GM23338 (cell line): Measurements from ENCODE around the gene MDGA2. TPM values are rescaled to one million over a fixed set of nuclear protein-coding genes. Genes with fewer than 3 reads are reported as not detected.

Experiments
- ATAC-seq: fragments of 200-7000 bp; cut with Tn5 transposase; 3 replicates; pipeline ENCODE4 v1.9.1; 2020
- DNase-seq: peaks from one replicate; pipeline ENCODE4 v3.0.0-alpha.2; 2015; ENCODE audit warnings: low spot score
- H2AFZ ChIP-seq: fragments of 200-600 bp; sonication (generic); 2 replicates; pipeline ENCODE4 v1.8.0; 2016; ENCODE audit warnings: antibody characterized with exemption, mild to moderate bottlenecking, moderate library complexity
- H3F3A ChIP-seq: fragments of 200-600 bp; sonication (generic); replicated peaks from 2 replicates; pipeline ENCODE4 v1.8.0; 2017; ENCODE audit warnings: antibody characterized with exemption, mixed run types, low read depth
- H3K27ac ChIP-seq: fragments of 200-600 bp; sonication (generic); 2 replicates; pipeline ENCODE4 v1.6.1; 2016; ENCODE audit warnings: low read depth
- H3K27me3 ChIP-seq: fragments of 200-600 bp; sonication (generic); 2 replicates; pipeline ENCODE4 v1.8.0; 2016; ENCODE audit warnings: mild to moderate bottlenecking, mixed run types, moderate library complexity; ENCODE audit not compliant: insufficient read depth
- H3K36me3 ChIP-seq: fragments of 200-600 bp; sonication (generic); 2 replicates; pipeline ENCODE4 v1.8.0; 2016; ENCODE audit warnings: mild to moderate bottlenecking; ENCODE audit not compliant: insufficient read depth
- H3K4me1 ChIP-seq: fragments of 200-600 bp; sonication (generic); 2 replicates; pipeline ENCODE4 v1.8.0; 2016; ENCODE audit warnings: mild to moderate bottlenecking, moderate library complexity; ENCODE audit not compliant: insufficient read depth
- H3K4me2 ChIP-seq: fragments of 200-600 bp; sonication (generic); 2 replicates; pipeline ENCODE4 v1.7.1; 2017; ENCODE audit warnings: mixed run types
- H3K4me3 ChIP-seq: fragments of 200-600 bp; sonication (generic); 2 replicates; pipeline ENCODE4 v1.6.1; 2016; ENCODE audit warnings: mixed run types
- H3K79me2 ChIP-seq: fragments of 200-600 bp; sonication (generic); replicated peaks from 2 replicates; pipeline ENCODE4 v1.8.0; 2017; ENCODE audit warnings: mild to moderate bottlenecking; ENCODE audit not compliant: insufficient read depth
- H3K9me2 ChIP-seq: fragments of 200-600 bp; sonication (generic); 2 replicates; pipeline ENCODE4 v1.8.0; 2017; ENCODE audit not compliant: insufficient read depth
- H4K20me1 ChIP-seq: fragments of 200-600 bp; sonication (generic); replicated peaks from 2 replicates; pipeline ENCODE4 v1.8.0; 2017; ENCODE audit warnings: mild to moderate bottlenecking; ENCODE audit not compliant: insufficient read depth
- H3K27ac Mint-ChIP-seq: 2 replicates; pipeline ENCODE4 v1.8.0; 2020; ENCODE audit warnings: inconsistent platforms, mild to moderate bottlenecking, moderate library complexity, mixed read lengths
- H3K27me3 Mint-ChIP-seq: 3 replicates; pipeline ENCODE4 v1.8.0; 2022; ENCODE audit warnings: low read depth, mild to moderate bottlenecking, moderate library complexity, mixed read lengths, inconsistent platforms; ENCODE audit not compliant: insufficient read depth, poor library complexity
- H3K36me3 Mint-ChIP-seq: 3 replicates; pipeline ENCODE4 v1.8.0; 2021; ENCODE audit warnings: low read depth, mild to moderate bottlenecking, inconsistent platforms, moderate library complexity, mixed read lengths
- H3K4me1 Mint-ChIP-seq: 3 replicates; pipeline ENCODE4 v1.8.0; 2020; ENCODE audit warnings: mild to moderate bottlenecking, inconsistent platforms, mixed read lengths
- H3K4me3 Mint-ChIP-seq: 3 replicates; pipeline ENCODE4 v1.8.0; 2021; ENCODE audit warnings: moderate library complexity, mild to moderate bottlenecking, inconsistent platforms, mixed read lengths
- H3K9me3 Mint-ChIP-seq: 3 replicates; pipeline ENCODE4 v1.8.0; 2020; ENCODE audit warnings: moderate library complexity, mild to moderate bottlenecking, inconsistent platforms, mixed read lengths
- CREB1 ChIP-seq: fragments of 250-450 bp; sonication (Bioruptor Pico); IDR thresholded peaks from 2 replicates; pipeline ENCODE4 v1.5.0; 2020; ENCODE audit warnings: low read depth, mild to moderate bottlenecking, moderate library complexity
- EZH2 ChIP-seq: fragments of 200-600 bp; sonication (generic); IDR thresholded peaks from one replicate; pipeline ENCODE4 v1.8.0; 2017; ENCODE audit warnings: antibody characterized with exemption, mild to moderate bottlenecking, low read depth; ENCODE audit not compliant: unreplicated experiment
- EZH2phosphoT487 ChIP-seq: fragments of 200-600 bp; sonication (generic); IDR thresholded peaks from one replicate; pipeline ENCODE4 v1.8.1; 2018; ENCODE audit warnings: antibody characterized with exemption; ENCODE audit not compliant: unreplicated experiment
- JUNB ChIP-seq: IDR thresholded peaks from one replicate; pipeline ENCODE4 v1.6.1; 2016; ENCODE audit warnings: antibody characterized with exemption; ENCODE audit not compliant: unreplicated experiment
- NANOG ChIP-seq: IDR thresholded peaks from 2 replicates; pipeline ENCODE4 v1.6.1; 2016; ENCODE audit warnings: antibody characterized with exemption, borderline replicate concordance
- POLR2AphosphoS5 ChIP-seq: IDR thresholded peaks from 2 replicates; pipeline ENCODE4 v1.6.1; 2016; ENCODE audit warnings: antibody characterized with exemption, low read depth
- STAT1 ChIP-seq: IDR thresholded peaks from one replicate; pipeline ENCODE4 v1.6.1; 2016; ENCODE audit warnings: antibody characterized with exemption; ENCODE audit not compliant: unreplicated experiment
- ZNF114 ChIP-seq: fragments of 250-450 bp; sonication (Bioruptor Pico); IDR thresholded peaks from 2 replicates; pipeline ENCODE4 v1.5.0; 2020; ENCODE audit warnings: mild to moderate bottlenecking, moderate library complexity
- ZNF331 ChIP-seq: fragments of 250-450 bp; sonication (Bioruptor Pico); IDR thresholded peaks from 2 replicates; pipeline ENCODE4 v1.5.0; 2020; ENCODE audit warnings: low read depth, mild to moderate bottlenecking, moderate library complexity
- polyA plus RNA-seq: library from polyadenylated mRNA; unstranded; fragments of >200 nt; fragmentation: Nextera tagmentation; extraction: Ambion mirVana; gene quantifications from 2 replicates; pipeline ENCODE4 v1.2.1, GENCODE V29; 2016
- total RNA-seq: library from RNA; depleted of rRNA; stranded (reverse); fragments of >200 nt; shearing (Covaris generic); gene quantifications from 2 replicates; pipeline ENCODE4 v1.2.3, GENCODE V29; 2014
- TF ChIP-seq, protein P1 (sequence below): fragments of 250-450 bp; sonication (Bioruptor Pico); IDR thresholded peaks from 2 replicates; pipeline ENCODE4 v1.5.0; 2020; ENCODE audit warnings: mild to moderate bottlenecking, moderate library complexity
- TF ChIP-seq, protein P2 (sequence below): IDR thresholded peaks from 2 replicates; pipeline ENCODE4 v1.6.1; 2016; ENCODE audit warnings: antibody characterized with exemption
- TF ChIP-seq, protein P3 (sequence below), 2 experiments: fragments of 200-600 bp in 1 of 2; sonication (generic) in 1 of 2; conservative IDR thresholded peaks; 2 replicates each; pipeline versions ENCODE4 v1.5.1 to v1.6.1; 2016 to 2017; ENCODE audit warnings: antibody characterized with exemption in 2 of 2, low read depth in 2 of 2, mild to moderate bottlenecking in 2 of 2, moderate library complexity in 1 of 2

Gene MDGA2
- total and polyA plus RNA-seq, 2 experiments from 2014 or later, result 0.68 to 1.7 TPM

DNA sequence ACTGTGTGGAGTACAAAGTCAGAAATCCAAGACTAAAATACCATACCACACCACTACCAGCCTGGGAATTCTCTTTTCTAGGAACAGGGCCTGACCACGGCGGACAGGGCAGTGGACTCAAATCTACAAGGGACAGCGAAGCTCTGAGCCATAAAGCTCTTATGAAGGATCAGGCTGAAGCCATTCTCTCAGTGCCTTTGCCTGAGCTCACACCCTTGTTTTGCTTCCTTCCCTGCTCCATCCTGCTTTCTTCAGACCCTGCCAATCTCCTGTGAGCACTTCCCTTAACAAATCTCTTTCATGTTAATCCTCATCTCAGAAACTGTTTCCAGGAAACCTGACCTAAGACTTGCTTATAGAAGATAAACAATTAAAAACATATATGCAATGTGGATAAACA, 398.5 kb downstream of the MDGA2 start:
- H2AFZ ChIP-seq, result no peak overlapping the region
- ATAC-seq (peak; percentile 41; the same call in 2 of the 3 replicates), DNase-seq (peak; percentile 6)

DNA sequence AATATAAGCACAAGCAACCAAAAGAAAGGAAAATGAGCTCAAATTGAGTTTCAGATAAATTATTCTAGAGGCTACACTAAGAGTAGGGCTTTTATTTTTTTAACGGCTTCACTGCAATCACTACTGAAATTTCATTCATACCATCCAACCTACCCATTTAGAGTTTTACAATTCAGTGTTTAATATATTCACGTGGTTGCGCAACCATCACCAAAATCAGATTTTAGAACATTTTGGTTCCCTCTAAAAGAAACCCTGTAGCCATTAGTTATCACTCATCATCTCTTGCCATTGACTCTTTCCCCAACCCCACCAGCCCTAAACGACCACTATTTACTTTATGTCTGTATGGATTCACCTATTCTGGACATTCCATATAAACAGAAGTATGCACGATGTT, 401.5 kb downstream of the MDGA2 start:
- H3K4me3 Mint-ChIP-seq, result no peak overlapping the region
- ATAC-seq (no peak), DNase-seq (no peak)
- H3K4me2 ChIP-seq, result no peak overlapping the region
- H3K4me3 ChIP-seq, result no peak overlapping the region
- H2AFZ ChIP-seq, result no peak overlapping the region
- no peaks in the 10 kb centered on the region for H3F3A ChIP-seq
- H3K27me3 ChIP-seq, result no peaks in the 10 kb centered on the region
- no peak overlapping the region for H3K27ac ChIP-seq
- no peak overlapping the region for H3K27ac Mint-ChIP-seq
- H3K4me1 ChIP-seq, result peaks cover 15% of the 10 kb centered on the region; the same call in 1 of the 2 replicates
- no peaks in the 10 kb centered on the region for H3K9me3 Mint-ChIP-seq
- H3K79me2 ChIP-seq, result no peaks in the 10 kb centered on the region
- no peaks in the 10 kb centered on the region for H3K9me2 ChIP-seq
- H3K36me3 Mint-ChIP-seq, result no peaks in the 10 kb centered on the region
- no peaks in the 10 kb centered on the region for H3K36me3 ChIP-seq
- H4K20me1 ChIP-seq, result no peaks in the 10 kb centered on the region
- H3K27me3 Mint-ChIP-seq, result peaks cover 1% of the 10 kb centered on the region
- H3K4me1 Mint-ChIP-seq, result peaks cover 9% of the 10 kb centered on the region; the same call in 2 of the 3 replicates
- TF ChIP-seq EZH2, result no peak
- TF ChIP-seq ZNF114 (CRISPR knock-in tag), result no peak
- TF ChIP-seq, protein P1, sequence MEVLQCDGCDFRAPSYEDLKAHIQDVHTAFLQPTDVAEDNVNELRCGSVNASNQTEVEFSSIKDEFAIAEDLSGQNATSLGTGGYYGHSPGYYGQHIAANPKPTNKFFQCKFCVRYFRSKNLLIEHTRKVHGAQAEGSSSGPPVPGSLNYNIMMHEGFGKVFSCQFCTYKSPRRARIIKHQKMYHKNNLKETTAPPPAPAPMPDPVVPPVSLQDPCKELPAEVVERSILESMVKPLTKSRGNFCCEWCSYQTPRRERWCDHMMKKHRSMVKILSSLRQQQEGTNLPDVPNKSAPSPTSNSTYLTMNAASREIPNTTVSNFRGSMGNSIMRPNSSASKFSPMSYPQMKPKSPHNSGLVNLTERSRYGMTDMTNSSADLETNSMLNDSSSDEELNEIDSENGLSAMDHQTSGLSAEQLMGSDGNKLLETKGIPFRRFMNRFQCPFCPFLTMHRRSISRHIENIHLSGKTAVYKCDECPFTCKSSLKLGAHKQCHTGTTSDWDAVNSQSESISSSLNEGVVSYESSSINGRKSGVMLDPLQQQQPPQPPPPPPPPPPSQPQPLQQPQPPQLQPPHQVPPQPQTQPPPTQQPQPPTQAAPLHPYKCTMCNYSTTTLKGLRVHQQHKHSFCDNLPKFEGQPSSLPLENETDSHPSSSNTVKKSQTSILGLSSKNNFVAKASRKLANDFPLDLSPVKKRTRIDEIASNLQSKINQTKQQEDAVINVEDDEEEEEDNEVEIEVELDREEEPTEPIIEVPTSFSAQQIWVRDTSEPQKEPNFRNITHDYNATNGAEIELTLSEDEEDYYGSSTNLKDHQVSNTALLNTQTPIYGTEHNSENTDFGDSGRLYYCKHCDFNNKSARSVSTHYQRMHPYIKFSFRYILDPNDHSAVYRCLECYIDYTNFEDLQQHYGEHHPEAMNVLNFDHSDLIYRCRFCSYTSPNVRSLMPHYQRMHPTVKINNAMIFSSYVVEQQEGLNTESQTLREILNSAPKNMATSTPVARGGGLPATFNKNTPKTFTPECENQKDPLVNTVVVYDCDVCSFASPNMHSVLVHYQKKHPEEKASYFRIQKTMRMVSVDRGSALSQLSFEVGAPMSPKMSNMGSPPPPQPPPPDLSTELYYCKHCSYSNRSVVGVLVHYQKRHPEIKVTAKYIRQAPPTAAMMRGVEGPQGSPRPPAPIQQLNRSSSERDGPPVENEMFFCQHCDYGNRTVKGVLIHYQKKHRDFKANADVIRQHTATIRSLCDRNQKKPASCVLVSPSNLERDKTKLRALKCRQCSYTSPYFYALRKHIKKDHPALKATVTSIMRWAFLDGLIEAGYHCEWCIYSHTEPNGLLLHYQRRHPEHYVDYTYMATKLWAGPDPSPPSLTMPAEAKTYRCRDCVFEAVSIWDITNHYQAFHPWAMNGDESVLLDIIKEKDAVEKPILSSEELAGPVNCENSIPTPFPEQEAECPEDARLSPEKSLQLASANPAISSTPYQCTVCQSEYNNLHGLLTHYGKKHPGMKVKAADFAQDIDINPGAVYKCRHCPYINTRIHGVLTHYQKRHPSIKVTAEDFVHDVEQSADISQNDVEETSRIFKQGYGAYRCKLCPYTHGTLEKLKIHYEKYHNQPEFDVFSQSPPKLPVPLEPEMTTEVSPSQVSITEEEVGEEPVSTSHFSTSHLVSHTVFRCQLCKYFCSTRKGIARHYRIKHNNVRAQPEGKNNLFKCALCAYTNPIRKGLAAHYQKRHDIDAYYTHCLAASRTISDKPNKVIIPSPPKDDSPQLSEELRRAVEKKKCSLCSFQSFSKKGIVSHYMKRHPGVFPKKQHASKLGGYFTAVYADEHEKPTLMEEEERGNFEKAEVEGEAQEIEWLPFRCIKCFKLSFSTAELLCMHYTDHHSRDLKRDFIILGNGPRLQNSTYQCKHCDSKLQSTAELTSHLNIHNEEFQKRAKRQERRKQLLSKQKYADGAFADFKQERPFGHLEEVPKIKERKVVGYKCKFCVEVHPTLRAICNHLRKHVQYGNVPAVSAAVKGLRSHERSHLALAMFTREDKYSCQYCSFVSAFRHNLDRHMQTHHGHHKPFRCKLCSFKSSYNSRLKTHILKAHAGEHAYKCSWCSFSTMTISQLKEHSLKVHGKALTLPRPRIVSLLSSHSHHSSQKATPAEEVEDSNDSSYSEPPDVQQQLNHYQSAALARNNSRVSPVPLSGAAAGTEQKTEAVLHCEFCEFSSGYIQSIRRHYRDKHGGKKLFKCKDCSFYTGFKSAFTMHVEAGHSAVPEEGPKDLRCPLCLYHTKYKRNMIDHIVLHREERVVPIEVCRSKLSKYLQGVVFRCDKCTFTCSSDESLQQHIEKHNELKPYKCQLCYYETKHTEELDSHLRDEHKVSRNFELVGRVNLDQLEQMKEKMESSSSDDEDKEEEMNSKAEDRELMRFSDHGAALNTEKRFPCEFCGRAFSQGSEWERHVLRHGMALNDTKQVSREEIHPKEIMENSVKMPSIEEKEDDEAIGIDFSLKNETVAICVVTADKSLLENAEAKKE (CRISPR knock-in tag), result no peak
- TF ChIP-seq, protein P2, sequence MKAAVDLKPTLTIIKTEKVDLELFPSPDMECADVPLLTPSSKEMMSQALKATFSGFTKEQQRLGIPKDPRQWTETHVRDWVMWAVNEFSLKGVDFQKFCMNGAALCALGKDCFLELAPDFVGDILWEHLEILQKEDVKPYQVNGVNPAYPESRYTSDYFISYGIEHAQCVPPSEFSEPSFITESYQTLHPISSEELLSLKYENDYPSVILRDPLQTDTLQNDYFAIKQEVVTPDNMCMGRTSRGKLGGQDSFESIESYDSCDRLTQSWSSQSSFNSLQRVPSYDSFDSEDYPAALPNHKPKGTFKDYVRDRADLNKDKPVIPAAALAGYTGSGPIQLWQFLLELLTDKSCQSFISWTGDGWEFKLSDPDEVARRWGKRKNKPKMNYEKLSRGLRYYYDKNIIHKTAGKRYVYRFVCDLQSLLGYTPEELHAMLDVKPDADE, result no peak
- TF ChIP-seq CREB1 (CRISPR knock-in tag), result no peak
- no peak for TF ChIP-seq POLR2AphosphoS5
- TF ChIP-seq NANOG, result no peak

More for the DNA sequence above, 398.5 kb downstream of the MDGA2 start:
- H3K36me3 ChIP-seq, result no peaks in the 10 kb centered on the region
- TF ChIP-seq, protein P3, sequence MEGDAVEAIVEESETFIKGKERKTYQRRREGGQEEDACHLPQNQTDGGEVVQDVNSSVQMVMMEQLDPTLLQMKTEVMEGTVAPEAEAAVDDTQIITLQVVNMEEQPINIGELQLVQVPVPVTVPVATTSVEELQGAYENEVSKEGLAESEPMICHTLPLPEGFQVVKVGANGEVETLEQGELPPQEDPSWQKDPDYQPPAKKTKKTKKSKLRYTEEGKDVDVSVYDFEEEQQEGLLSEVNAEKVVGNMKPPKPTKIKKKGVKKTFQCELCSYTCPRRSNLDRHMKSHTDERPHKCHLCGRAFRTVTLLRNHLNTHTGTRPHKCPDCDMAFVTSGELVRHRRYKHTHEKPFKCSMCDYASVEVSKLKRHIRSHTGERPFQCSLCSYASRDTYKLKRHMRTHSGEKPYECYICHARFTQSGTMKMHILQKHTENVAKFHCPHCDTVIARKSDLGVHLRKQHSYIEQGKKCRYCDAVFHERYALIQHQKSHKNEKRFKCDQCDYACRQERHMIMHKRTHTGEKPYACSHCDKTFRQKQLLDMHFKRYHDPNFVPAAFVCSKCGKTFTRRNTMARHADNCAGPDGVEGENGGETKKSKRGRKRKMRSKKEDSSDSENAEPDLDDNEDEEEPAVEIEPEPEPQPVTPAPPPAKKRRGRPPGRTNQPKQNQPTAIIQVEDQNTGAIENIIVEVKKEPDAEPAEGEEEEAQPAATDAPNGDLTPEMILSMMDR (conservative IDR thresholded peaks at IDR 0.05; ENCODE audit: low read depth in 2 of 2), result no peak
- TF ChIP-seq EZH2phosphoT487, result no peak
- no peak for TF ChIP-seq STAT1
- no peak for TF ChIP-seq ZNF331
- TF ChIP-seq JUNB, result no peak
- TF ChIP-seq NANOG, result no peak
- H3K79me2 ChIP-seq, result no peaks in the 10 kb centered on the region
- no peaks in the 10 kb centered on the region for H3F3A ChIP-seq
- no peaks in the 10 kb centered on the region for H4K20me1 ChIP-seq
- H3K36me3 Mint-ChIP-seq, result no peaks in the 10 kb centered on the region
- H3K9me2 ChIP-seq, result no peaks in the 10 kb centered on the region
- peaks cover 6% of the 10 kb centered on the region; the same call in 2 of the 3 replicates for H3K4me1 Mint-ChIP-seq
- H3K9me3 Mint-ChIP-seq, result no peaks in the 10 kb centered on the region
- no peak overlapping the region for H3K4me3 ChIP-seq
- H3K27ac Mint-ChIP-seq, result no peak overlapping the region
- peaks cover 10% of the 10 kb centered on the region; the same call in 1 of the 2 replicates for H3K4me1 ChIP-seq
- H3K4me2 ChIP-seq, result no peak overlapping the region
- no peak overlapping the region for H3K27ac ChIP-seq
- no peaks in the 10 kb centered on the region for H3K27me3 ChIP-seq
- H3K4me3 Mint-ChIP-seq, result no peak overlapping the region
- H3K27me3 Mint-ChIP-seq, result peaks cover 1% of the 10 kb centered on the region
